Ovary (tissue), 9 donors: Measurements from ENCODE around the gene GLTPD2. TPM values are rescaled to one million over a fixed set of nuclear protein-coding genes. Genes with fewer than 3 reads are reported as not detected.

Experiments used
- DNase-seq, 5 donors: peaks; one replicate each; pipeline ENCODE4 v3.0.0-alpha.2; 2019 to 2020
- H3K27ac ChIP-seq, 2 donors: fragments of 200-600 bp; one replicate each; pipeline versions ENCODE4 v1.5.1 to v1.8.0; 2019 to 2022
- H3K27me3 ChIP-seq: fragments of 200-600 bp; one replicate; pipeline ENCODE4 v1.8.0; 2022
- H3K36me3 ChIP-seq: fragments of 200-600 bp; sonication (generic); one replicate; pipeline ENCODE4 v1.5.1; 2019
- H3K4me1 ChIP-seq: one replicate; pipeline ENCODE4 v1.8.1; 2013; ENCODE audit warnings: mild to moderate bottlenecking, moderate library complexity; ENCODE audit not compliant: insufficient read depth
- H3K4me3 ChIP-seq: fragments of 200-600 bp; sonication (generic); one replicate; pipeline ENCODE4 v1.5.1; 2017
- H3K9me3 ChIP-seq, 2 donors: fragments of 200-600 bp in 1 of 2; sonication (generic) in 1 of 2; one replicate each; pipeline versions ENCODE4 v1.5.1 to v1.8.1; 2013 to 2019; ENCODE audit warnings: mild to moderate bottlenecking in 1 of 2, moderate library complexity in 1 of 2
- CTCF ChIP-seq, 3 donors: fragments of 450-650 bp in 2 of 3; fragments of 200-600 bp in 1 of 3; IDR thresholded peaks; one replicate each; pipeline versions ENCODE4 v1.5.1 to v1.8.0; 2016 to 2022; ENCODE audit warnings: antibody characterized with exemption in 3 of 3, mild to moderate bottlenecking in 1 of 3
- EP300 ChIP-seq: sonication (generic); formaldehyde crosslinking; IDR thresholded peaks from one replicate; pipeline ENCODE4 v1.6.1; 2017; ENCODE audit warnings: antibody characterized with exemption
- POLR2A ChIP-seq: fragments of 450-650 bp; IDR thresholded peaks from one replicate; pipeline ENCODE4 v1.6.1; 2017; ENCODE audit warnings: antibody characterized with exemption, mild to moderate bottlenecking, moderate library complexity
- WGBS, 3 donors: extraction: QIAGEN DNeasy Blood & Tissue Kit in 1 of 3; methylation state at CpG; one replicate each; pipeline versions ENCODE4 v1.1.5 to v1.1.7; 2013 to 2017; 5-methylcytosine and 5-hydroxymethylcytosine counted together
- intact Hi-C, 4 donors: fragments of 100-400 bp; cut with DNase I; formaldehyde crosslinking; loops; one replicate each; pipeline versions ENCODE4 v1.11.0 to v1.15.1; 2022 to 2023
- polyA plus RNA-seq, 2 donors: library from polyadenylated mRNA; stranded (reverse); fragments of 200-250 nt in 1 of 2; fragments of 350-450 nt in 1 of 2; fragmentation: Illumina TruSeq in 1 of 2; extraction: RNeasy Lipid Tissue Mini Kit (QIAGEN cat#74804) in 1 of 2; gene quantifications; one replicate each; pipeline ENCODE4 v1.2.3, GENCODE V29; 2013 to 2014
- total RNA-seq, 7 donors: library from RNA; depleted of rRNA in 2 of 7; stranded (reverse); fragments of >200 nt in 2 of 7; fragmentation: NEBNext Ultra II Directional in 3 of 7; extraction: Animal tissue kit (Norgen Biotek cat#: 25700) in 3 of 7; gene quantifications; one replicate each; pipeline versions ENCODE4 v1.1.0 to v1.2.4, GENCODE V29; 2016 to 2023
- donor health status: DM: no; HTN: no; CAD: no; lungs with moderate emphysema.
- donor health status: DM: no; HTN: no; CAD: no.
- donor health status: Bipolar disorder and iron deficiency.
- donor health status: DM: yes; HTN: yes; CAD: no.
- donor health status: DM: no; HTN: no; CAD: no.
- donor health status: DM: yes; HTN: yes; CAD: no.

The GLTPD2 gene
- total and polyA plus RNA-seq, 9 donors, result not detected

- DNase-seq, result no peak
- Histone ChIP-seq H3K4me1 (peaks cover 11% of the 10 kb centered on the region), H3K9me3 (no peaks in the 10 kb centered on the region), H3K27me3 (no peaks in the 10 kb centered on the region), H3K27ac (no peak overlapping the region), H3K36me3 (no peaks in the 10 kb centered on the region), H3K4me3 (peak overlapping the region; percentile 25)
- intact Hi-C loops, result loop anchor here (2.0 to 10.0 kb wide), 6 partner anchors 51 to 269 kb away; partner anchors contain the start of genes CHRNE (in 1 of the 4), CXCL16 (in 1 of the 4), MED11 (in 1 of the 4) and ZMYND15 (in 1 of the 4)
- WGBS, 3 donors, result 8 to 19% (median 9%) methylated on average over 61 of the region's 61 CpGs
- TF ChIP-seq CTCF (IDR thresholded peaks at IDR 0.05), result no peak
- no peak for TF ChIP-seq POLR2A
- no peak for TF ChIP-seq EP300
Measured at GRCh38 chr17:4785311-4786105, 3.3 kb upstream of the GLTPD2 start.

- Histone ChIP-seq H3K4me3 (peak within 1 kb of the TSS; percentile 25), H3K36me3 (no peaks in the 10 kb centered on the region), H3K27ac (no peak within 1 kb of the TSS), H3K27me3 (no peaks in the 10 kb centered on the region), H3K4me1 (peaks cover 13% of the 10 kb centered on the region), H3K9me3 (no peaks in the 10 kb centered on the region)
- WGBS, 3 donors, result 3 to 6% (median 5%) methylated on average over 24 of the region's 24 CpGs
- DNase-seq, result no peak
- intact Hi-C loops, result loop anchor here (2.0 to 10.0 kb wide), 6 partner anchors 51 to 269 kb away; partner anchors contain the start of genes CHRNE (in 1 of the 4), CXCL16 (in 1 of the 4), MED11 (in 1 of the 4) and ZMYND15 (in 1 of the 4)
- no peak for TF ChIP-seq CTCF (IDR thresholded peaks at IDR 0.05)
Measured at GRCh38 chr17:4786106-4786511, 2.7 kb upstream of the GLTPD2 start, which contains the start of gene VMO1. TSS of gene VMO1 (minus strand) at chr17:4786364. CDS start at chr17:4786352, 12 bp downstream.

- peak overlapping the region; percentile 25 for H3K4me3 ChIP-seq
- intact Hi-C loops, result loop anchor here (2.0 to 10.0 kb wide), 6 partner anchors 52 to 268 kb away; partner anchors contain the start of genes CHRNE (in 1 of the 4), CXCL16 (in 1 of the 4), MED11 (in 1 of the 4) and ZMYND15 (in 1 of the 4)
- WGBS, 3 donors, result 6 to 12% (median 12%) methylated on average over 6 of the region's 6 CpGs
Measured at GRCh38 chr17:4786516-4786915, 2.2 kb upstream of the GLTPD2 start.

More at GRCh38 chr17:4786516-4786915, 2.2 kb upstream of the GLTPD2 start:
- DNase-seq, result no peak
- Histone ChIP-seq H3K9me3 (no peaks in the 10 kb centered on the region), H3K4me1 (peaks cover 13% of the 10 kb centered on the region), H3K27me3 (no peaks in the 10 kb centered on the region), H3K36me3 (no peaks in the 10 kb centered on the region), H3K27ac (no peak overlapping the region)
- TF ChIP-seq CTCF (IDR thresholded peaks at IDR 0.05), result no peak
- no peak for TF ChIP-seq EP300
- no peak for TF ChIP-seq POLR2A
